ENCODE measurements around the gene NLGN1. TPM values are rescaled to one million over a fixed set of nuclear protein-coding genes. Genes with fewer than 3 reads are reported as not detected.

The NLGN1 gene
- total and polyA plus RNA-seq, 12 donors = 0.88 to 19.9 (median 12.6) TPM

DNA sequence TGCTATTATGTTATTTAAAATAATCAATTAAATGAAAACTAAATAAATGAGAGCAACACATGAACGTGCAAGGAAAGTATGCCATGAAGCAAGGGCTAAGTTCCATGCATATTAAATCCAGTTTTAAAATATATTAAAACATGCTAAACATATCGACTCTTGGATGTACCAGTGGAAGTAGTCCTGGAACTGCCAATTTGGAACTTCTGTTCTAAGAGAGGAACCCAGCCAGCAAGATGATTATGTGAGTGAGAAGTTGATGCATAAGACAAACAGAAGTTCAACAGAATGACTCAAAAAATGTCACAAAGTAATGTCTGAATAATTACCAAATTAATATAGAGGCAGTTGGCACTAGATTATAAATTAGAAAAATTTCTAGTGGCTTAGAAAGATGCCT, 714.2 kb downstream of the NLGN1 start:
- TF ChIP-seq, protein P1, sequence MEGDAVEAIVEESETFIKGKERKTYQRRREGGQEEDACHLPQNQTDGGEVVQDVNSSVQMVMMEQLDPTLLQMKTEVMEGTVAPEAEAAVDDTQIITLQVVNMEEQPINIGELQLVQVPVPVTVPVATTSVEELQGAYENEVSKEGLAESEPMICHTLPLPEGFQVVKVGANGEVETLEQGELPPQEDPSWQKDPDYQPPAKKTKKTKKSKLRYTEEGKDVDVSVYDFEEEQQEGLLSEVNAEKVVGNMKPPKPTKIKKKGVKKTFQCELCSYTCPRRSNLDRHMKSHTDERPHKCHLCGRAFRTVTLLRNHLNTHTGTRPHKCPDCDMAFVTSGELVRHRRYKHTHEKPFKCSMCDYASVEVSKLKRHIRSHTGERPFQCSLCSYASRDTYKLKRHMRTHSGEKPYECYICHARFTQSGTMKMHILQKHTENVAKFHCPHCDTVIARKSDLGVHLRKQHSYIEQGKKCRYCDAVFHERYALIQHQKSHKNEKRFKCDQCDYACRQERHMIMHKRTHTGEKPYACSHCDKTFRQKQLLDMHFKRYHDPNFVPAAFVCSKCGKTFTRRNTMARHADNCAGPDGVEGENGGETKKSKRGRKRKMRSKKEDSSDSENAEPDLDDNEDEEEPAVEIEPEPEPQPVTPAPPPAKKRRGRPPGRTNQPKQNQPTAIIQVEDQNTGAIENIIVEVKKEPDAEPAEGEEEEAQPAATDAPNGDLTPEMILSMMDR (IDR thresholded peaks at IDR 0.05) = no peak
- DNase-seq = no peak
- Histone ChIP-seq H3K9me3 (peaks cover 0 to 7% (median 0%) of the 10 kb centered on the region in 11 donors), H3K4me1 (no peaks in the 10 kb centered on the region), H3K36me3 (no peaks in the 10 kb centered on the region), H3K27me3 (no peaks in the 10 kb centered on the region), H3K4me3 (no peak overlapping the region), H3K27ac (no peak overlapping the region)
- ATAC-seq = no peak
- WGBS, 2 donors = 86 to 89% methylated on average over 2 of the region's 2 CpGs
- intact Hi-C loops (cut with DNase I) = no loop called here

DNA sequence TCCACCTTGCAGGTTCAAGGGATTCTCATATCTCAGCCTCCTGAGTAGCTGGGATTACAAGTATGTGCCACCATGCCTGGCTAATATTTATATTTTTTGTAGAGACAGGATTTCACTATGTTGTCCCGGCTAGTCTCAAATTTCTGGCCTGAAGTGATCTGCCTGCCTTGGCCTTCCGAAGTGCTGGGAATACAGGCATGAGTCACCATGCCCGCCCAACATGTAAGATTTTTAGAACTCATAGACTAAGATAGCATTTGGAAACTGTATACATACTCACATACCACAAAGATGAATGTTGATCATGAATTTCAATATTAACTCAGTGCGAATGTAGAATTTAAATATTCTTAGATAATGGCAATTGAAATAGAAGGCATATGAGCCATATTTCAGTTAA, 718.9 kb downstream of the NLGN1 start:
- DNase-seq (no peak), ATAC-seq (no peak)
- intact Hi-C loops (cut with DNase I) = no loop called here
- peaks cover 0 to 7% (median 0%) of the 10 kb centered on the region in 11 donors for H3K9me3 ChIP-seq
- 94 to 96% methylated on average over 4 of the region's 4 CpGs for WGBS, 2 donors
- no peaks in the 10 kb centered on the region for H3K36me3 ChIP-seq
- H3K4me3 ChIP-seq = no peak overlapping the region
- no peaks in the 10 kb centered on the region for H3K4me1 ChIP-seq
- TF ChIP-seq, protein P1 (IDR thresholded peaks at IDR 0.05) = no peak
- H3K27ac ChIP-seq = no peak overlapping the region
- H3K27me3 ChIP-seq = no peaks in the 10 kb centered on the region

GRCh38 chr3:174120997-174121396, 723.5 kb downstream of the NLGN1 start:
- no peaks in the 10 kb centered on the region for H3K4me1 ChIP-seq
- no peaks in the 10 kb centered on the region for H3K27me3 ChIP-seq
- TF ChIP-seq, protein P1 (IDR thresholded peaks at IDR 0.05) = no peak
- ATAC-seq = no peak
- intact Hi-C loops (cut with DNase I) = no loop called here
- DNase-seq = no peak
- H3K4me3 ChIP-seq = no peak overlapping the region
- H3K27ac ChIP-seq = no peak overlapping the region
- no peaks in the 10 kb centered on the region for H3K36me3 ChIP-seq
- no peaks in the 10 kb centered on the region for H3K9me3 ChIP-seq

GRCh38 chr3:174122411-174122810, 724.9 kb downstream of the NLGN1 start:
- ATAC-seq = no peak
- 83 to 84% methylated on average over 2 of the region's 2 CpGs for WGBS, 2 donors
- H3K9me3 ChIP-seq = no peaks in the 10 kb centered on the region
- no peaks in the 10 kb centered on the region for H3K4me1 ChIP-seq
- no peak overlapping the region for H3K27ac ChIP-seq
- H3K36me3 ChIP-seq = no peaks in the 10 kb centered on the region
- H3K27me3 ChIP-seq = no peaks in the 10 kb centered on the region
- no peak overlapping the region for H3K4me3 ChIP-seq
- intact Hi-C loops (cut with DNase I) = no loop called here
- DNase-seq = no peak
- TF ChIP-seq, protein P1 (IDR thresholded peaks at IDR 0.05) = no peak

All from heart right ventricle (tissue), 16 donors.